GM19238 (cell line): ENCODE measurements around the gene WWP2.

ENCODE experiments used
- DNase-seq: peaks from one replicate; pipeline ENCODE4 v3.0.0; 2011; ENCODE audit warnings: low spot score; ENCODE audit not compliant: insufficient read length

The WWP2 gene

GRCh38 chr16:69925311-69925710, 163.2 kb downstream of the WWP2 start:
- DNase-seq, result no peak

DNA sequence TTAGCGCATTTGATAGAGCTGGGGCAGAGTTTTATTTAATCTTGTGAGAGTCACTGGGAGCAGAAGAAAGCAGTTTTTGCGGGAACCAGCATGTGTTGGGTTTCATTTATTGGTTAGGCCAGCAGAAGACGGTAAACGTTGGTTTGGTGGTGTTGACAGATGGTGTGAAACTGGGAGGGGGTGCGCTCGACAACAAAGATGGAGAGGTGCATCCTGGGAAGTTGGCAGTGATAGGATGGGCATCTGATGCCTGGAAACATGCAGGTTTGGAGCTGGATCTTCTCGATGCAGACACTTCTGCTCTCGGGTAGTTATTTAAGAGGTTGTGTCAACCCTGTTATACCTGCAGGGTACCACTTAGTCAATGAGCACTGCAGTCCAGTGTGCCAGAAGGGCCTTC, 164.1 kb downstream of the WWP2 start:
- no peak for DNase-seq

DNA sequence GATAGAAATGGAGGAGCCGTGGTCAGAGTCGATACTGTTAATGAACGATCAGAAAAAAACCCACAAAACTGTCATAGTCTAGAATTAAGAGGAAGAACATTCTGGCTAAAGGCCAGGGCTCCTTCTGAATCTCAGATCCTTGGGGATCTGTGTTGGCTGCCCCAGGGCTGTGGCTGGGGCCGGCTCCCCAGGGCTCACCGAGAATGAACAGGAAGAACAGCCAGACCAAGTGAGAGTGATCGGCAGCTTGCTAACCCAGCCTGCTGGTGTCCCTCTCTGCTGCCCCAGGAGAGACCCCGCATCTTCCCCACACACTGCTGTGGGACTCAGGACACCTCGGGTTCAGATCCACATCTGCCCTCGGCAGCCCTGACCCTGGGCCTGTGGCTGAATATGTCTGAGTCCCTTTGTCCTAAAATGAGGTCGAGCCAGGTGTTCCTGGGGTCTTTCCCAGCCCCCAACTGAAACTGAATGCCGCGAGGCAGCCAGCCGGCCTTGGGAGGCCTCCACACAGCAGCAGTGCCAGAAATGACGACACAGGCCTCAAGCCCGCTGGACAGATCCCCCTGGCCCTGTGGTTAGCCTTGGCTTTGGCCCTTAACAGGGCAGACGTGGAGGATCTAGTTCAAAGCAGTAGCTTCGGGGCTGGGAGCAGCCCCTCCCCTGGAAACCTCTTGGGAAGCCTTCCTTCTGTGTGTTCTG, 165.1 kb downstream of the WWP2 start:
- DNase-seq, result no peak

GRCh38 chr16:69928856-69929400, 166.8 kb downstream of the WWP2 start:
- no peak for DNase-seq

DNA sequence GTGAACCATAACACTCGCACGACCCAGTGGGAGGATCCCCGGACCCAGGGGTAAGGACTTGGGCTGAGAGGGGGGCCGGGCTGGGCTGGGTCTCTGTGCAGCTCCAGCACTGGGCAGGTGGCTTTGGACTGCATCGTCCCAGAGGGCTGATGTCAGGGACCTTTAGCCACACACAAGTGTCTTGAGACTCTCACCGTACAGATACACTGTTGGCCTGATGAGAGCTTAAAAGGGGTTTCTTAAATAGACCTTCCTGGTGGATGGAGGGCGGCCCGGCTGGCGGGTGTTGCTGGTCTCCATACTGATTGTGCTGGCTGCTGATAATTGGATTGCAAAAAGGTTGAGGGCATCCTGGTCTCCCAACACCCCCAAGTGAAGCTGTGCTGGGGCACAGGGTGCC, 167.3 kb downstream of the WWP2 start:
- DNase-seq, result no peak

GRCh38 chr16:69930117-69930776, 168.1 kb downstream of the WWP2 start:
- peak; percentile 79 for DNase-seq

- DNase-seq, result no peak
Measured at GRCh38 chr16:69931631-69932030, 169.5 kb downstream of the WWP2 start.

- no peak for DNase-seq
Measured at GRCh38 chr16:69932228-69932627, 170.1 kb downstream of the WWP2 start.

GRCh38 chr16:69932691-69933392, 170.7 kb downstream of the WWP2 start:
- no peak for DNase-seq

DNA sequence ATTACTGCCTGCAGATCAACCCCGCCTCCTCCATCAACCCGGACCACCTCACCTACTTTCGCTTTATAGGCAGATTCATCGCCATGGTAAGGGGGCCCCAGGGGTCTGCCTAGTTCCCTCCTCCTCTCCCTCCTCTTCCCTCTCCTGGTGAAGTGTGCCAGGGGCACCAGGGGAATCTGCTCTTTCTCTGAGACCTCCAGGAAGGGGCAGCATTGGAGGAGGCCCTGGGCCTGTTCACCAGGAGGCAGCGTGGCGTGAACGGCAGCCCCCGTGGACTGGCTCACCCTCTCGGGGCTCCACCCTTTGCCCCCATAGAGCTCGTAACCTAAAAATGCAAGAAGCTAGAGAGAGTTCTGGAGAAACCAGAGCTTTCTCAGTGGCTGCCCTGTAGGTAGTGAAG, 171.9 kb downstream of the WWP2 start:
- DNase-seq, result no peak

GRCh38 chr16:69934751-69935150, 172.6 kb downstream of the WWP2 start:
- no peak for DNase-seq

GRCh38 chr16:69935278-69935711, 173.2 kb downstream of the WWP2 start:
- DNase-seq, result no peak

- no peak for DNase-seq
Measured at GRCh38 chr16:69935740-69936139, 173.6 kb downstream of the WWP2 start.

GRCh38 chr16:69936252-69936651, 174.1 kb downstream of the WWP2 start:
- DNase-seq, result no peak

DNA sequence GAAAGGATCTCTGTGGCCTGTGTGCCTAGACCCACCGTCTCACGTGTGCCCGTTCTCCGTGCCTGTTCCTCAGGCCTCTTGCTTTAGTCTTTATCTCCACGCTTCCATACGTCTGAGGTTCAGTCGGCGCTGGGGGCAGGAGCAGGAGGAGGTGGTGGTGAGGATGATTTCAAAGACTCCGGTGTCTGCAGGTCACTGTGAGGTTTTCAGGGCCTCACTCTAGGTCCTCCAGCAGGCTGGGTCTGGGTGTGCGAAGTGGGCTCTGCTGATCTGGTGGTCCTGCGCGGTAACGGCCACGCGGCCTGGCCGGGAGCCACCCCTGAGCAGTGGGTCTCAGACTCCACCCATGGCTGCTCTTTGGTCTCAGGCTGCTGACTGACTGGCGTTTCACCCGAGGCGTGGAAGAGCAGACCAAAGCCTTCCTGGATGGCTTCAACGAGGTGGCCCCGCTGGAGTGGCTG, 174.6 kb downstream of the WWP2 start:
- no peak for DNase-seq

GRCh38 chr16:69937465-69937951, 175.4 kb downstream of the WWP2 start:
- no peak for DNase-seq

GRCh38 chr16:69938981-69939820, 177.1 kb downstream of the WWP2 start:
- no peak for DNase-seq

DNA sequence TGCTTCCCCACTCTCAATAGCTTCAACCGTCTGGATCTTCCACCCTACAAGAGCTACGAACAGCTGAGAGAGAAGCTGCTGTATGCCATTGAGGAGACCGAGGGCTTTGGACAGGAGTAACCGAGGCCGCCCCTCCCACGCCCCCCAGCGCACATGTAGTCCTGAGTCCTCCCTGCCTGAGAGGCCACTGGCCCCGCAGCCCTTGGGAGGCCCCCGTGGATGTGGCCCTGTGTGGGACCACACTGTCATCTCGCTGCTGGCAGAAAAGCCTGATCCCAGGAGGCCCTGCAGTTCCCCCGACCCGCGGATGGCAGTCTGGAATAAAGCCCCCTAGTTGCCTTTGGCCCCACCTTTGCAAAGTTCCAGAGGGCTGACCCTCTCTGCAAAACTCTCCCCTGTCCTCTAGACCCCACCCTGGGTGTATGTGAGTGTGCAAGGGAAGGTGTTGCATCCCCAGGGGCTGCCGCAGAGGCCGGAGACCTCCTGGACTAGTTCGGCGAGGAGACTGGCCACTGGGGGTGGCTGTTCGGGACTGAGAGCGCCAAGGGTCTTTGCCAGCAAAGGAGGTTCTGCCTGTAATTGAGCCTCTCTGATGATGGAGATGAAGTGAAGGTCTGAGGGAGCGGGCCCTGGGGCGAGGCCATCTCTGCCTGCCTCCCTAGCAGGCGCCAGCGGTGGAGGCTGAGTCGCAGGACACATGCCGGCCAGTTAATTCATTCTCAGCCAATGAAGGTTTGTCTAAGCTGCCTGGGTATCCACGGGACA, 177.9 kb downstream of the WWP2 start:
- no peak for DNase-seq

- no peak for DNase-seq
Measured at GRCh38 chr16:69940676-69941075, 178.5 kb downstream of the WWP2 start.
